Anterior cingulate cortex (tissue), 58 donors: Measurements from ENCODE around the gene DGKA.

Source experiments
- DNase-seq, 58 donors: peaks; one replicate each; lab custom pipeline; 2025; lab: John Stamatoyannopoulos, UW

The DGKA gene

DNA sequence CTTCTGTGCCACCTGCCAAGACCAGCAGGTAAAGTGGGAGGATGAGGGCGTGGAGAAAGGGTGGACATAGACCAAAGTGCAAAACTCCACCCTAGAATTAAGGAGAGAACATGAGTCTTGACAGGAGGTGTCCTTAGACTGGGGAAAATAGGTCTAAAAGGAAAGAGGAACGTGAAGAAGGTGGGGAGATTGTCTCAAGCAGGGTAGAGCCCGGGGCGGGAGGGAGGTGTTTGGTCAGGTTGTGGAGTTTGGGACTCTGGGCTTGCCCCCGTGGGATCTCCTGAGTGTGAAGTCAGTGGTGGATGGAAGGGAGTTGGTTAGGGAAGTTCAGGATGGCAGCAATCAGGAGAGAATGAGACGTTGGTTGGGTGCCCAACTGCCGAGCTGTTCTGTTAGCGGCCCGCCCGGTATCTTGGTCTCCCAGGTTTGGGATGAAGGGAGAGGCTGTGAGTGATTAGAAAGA is 386 bp downstream of the DGKA start:
- peak in 3 of 58 donors; percentile 27 to 44 (median 34) for DNase-seq

DNA sequence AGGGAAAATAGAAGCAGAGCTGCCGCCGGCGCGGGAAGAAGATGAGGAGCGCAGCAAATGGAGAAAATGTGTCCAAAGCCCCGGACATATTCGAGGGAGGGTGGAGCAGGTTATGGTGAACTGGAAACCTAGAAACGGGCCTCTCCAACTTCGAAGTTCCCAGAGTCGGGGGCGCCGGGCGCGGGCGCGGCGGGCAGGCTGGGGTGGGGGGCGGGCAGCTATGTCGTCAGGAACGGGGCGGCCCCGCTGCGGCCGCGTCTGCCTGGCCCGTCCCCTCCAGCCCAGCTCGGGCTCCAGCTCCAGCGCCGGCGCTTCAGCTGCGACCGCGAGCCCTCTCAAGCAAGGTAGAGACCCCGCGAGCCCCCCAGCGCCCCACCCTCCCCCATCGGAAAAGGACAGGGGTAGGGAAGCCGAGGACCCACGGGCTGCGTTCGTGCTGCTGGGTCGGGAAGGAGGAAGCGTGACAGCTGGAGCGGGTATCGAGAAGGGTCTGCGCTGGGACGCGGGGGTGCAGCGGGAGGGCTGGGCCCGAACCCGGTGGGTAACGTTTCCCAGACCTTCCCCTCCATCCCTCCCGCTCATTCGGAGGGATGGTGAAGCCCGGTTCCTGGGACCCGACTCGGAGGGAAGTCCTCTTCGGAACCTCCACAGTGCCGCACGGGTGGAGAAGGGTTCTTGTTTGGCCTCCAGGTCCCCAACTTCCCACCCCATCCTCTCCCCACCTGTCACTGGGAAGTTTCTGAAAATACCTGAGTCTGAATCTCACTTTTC is 1.0 kb downstream of the DGKA start:
- peak in 44 of 58 donors; percentile 5 to 71 (median 37) for DNase-seq

DNA sequence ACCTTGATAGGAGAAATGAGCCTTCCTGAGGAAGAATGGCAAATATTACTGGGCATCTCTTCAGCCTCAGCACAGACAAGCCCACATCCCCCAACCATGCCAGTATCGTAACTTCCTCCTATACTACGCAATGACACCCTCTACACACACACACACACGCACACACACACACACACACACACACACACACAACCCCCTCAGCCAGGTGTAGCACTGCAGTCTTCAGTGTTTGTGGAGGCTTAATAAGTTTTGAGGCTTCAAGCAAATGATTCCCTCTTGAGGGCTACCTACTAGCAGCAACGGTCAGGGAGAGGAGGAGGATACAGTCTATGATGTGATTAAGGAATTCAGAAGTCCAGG is 1.6 kb downstream of the DGKA start:
- peak in 2 of 58 donors; percentile 37 to 47 for DNase-seq

DNA sequence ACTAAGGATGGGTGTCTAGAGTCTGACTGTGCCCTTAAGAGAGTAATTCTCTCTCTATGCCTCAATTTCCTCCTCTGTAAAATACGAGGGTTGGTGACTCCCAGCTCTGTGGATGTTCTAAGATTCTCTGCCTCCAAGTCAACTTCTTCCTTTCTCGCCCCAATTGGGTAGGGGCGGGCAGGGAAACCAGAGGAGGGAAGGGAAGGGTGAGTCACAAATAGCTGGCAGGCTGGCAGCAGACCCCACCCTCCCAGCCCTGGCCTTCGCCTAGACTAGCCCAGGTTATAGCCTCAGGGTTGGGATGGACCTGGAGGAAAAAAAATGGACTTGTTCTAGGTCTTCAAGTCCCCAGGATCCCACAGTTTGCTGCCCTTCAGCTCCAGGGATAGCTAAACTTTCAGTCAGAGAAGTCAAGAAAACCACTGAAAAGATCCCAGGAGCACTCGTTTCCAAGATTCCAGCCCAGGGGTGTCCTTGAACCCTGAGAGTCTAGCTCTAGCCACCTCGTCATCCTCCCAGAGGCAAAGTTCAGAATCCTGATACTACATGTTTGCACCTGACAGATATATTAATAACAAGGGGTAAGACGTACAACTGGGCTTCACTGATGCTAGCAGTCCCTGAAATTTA is 2.3 kb downstream of the DGKA start:
- DNase-seq = no peak

DNA sequence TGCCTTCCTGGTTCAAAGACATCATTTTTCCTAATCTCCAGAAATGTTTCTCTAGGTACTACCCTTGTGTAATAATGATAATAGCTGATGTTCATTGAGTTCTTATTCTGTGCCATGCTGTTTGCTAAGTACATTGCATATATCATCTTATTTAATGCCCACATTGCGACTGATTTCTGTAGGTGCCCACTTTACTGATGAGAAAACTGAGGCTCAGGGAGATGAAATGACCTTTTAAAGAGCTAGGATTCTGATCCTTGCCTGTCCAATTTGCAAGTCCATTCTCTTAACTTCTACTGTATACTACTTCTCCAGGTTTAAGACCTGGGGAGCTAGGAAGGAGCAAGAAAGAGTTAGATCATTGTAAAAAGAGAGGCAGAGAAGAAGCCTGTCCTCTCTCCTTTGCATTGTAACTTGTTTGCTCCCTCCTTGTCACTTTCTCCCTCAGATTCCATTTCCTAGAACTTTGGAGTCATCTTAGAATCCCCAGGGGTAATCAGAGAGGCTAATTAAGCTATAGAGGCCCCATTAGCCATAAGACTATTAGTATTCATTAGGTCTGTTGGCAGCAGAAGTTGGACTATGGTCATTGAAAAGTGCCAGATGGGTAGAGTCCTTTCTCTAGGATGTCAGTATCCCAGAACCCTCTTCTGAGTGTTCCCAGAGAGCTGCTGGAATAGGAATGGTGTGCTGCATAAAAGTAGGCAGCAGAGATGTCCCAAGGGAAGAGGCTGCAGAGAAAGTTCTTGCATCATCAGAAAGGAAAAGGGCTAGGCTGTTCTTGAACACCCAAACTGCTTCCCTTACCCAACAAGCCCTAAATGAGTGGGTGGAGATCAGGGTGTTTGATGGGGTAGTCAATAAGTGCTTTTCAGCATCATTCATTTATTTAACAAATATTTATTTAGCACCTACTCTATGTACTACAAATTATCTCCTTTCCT is 3.1 kb downstream of the DGKA start:
- no peak for DNase-seq

DNA sequence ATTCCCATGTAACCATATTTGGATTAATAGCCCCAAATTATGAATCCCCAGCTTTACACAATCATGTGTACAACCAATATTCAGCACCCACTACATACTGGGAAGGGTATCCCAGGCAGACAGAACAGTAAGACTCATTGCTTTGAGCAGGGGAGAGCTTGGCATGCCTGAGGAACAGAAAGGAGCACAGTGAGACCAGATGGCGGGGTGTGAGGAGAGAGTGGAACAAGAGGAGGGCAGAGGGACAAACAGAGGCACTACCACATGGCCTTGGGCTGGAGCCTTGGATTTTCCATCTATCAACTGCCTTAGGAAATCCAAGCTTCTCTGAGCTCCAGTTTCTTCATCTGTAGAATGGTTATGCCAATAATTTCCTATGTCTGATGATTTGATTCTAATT is 3.8 kb downstream of the DGKA start:
- DNase-seq = no peak

DNA sequence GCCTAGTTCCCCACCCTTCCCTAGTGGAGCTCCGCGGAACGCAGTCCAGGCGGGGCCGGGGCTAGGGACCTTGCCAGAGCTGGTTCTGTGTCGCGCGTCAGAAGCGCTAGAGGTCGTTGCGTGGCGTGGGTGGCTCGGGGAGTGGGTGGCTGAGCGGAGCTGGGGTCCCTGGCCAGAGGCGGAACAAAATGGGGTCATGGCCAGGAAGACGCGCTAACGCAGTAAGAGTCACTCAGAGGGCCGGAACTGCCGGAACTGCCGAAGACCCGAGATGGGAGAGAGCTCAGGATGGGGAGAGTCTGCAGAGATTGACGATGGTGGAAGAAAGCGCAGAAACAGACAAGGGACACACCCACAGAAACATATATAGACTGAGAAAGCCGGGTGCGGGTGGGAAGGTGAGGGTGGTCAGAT is 4.8 kb downstream of the DGKA start:
- DNase-seq = peak in 9 of 58 donors; percentile 5 to 38 (median 14)

DNA sequence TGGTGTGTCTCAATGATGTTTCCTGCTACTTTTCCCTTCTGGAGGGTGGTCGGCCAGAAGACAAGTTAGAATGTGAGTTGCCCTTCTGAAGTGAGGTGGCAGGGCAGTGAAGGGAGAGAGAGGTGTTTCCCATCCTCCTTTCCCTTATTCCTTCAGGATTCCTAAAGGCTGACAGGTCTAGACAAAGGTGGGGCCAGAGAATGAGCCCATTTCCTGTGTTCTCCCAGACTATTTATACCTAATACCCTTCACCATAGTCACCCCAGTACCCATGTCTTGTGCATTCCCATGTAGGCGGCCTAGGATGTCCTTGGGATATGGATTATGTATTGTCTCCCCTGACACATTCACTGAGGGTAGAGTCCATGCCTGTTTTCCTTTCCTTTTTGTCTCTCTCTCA is 7.0 kb downstream of the DGKA start:
- no peak for DNase-seq

DNA sequence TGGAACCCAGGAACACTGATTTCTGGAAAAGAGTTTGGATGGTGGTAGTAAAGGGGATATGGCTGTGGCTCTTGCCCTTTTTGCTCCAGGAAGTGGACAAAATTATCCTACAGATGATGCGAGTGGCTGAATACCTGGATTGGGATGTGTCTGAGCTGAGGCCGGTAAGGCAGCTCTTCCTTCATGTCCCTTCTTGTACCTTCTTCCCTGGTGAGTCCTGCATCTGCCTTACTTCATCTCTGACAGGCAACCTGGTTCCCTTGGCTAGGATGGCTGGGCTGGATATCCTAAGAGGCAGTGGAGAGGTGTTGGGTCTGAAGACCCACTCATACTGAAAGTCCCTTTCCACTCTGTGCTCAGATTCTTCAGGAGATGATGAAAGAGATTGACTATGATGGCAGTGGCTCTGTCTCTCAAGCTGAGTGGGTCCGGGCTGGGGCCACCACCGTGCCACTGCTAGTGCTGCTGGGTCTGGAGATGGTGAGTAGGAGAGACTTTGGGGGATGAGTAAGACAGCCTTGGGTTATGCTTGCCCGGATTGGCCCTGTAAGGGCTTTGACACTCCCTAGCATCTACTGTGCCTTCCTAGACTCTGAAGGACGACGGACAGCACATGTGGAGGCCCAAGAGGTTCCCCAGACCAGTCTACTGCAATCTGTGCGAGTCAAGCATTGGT is 8.0 kb downstream of the DGKA start:
- DNase-seq = no peak

DNA sequence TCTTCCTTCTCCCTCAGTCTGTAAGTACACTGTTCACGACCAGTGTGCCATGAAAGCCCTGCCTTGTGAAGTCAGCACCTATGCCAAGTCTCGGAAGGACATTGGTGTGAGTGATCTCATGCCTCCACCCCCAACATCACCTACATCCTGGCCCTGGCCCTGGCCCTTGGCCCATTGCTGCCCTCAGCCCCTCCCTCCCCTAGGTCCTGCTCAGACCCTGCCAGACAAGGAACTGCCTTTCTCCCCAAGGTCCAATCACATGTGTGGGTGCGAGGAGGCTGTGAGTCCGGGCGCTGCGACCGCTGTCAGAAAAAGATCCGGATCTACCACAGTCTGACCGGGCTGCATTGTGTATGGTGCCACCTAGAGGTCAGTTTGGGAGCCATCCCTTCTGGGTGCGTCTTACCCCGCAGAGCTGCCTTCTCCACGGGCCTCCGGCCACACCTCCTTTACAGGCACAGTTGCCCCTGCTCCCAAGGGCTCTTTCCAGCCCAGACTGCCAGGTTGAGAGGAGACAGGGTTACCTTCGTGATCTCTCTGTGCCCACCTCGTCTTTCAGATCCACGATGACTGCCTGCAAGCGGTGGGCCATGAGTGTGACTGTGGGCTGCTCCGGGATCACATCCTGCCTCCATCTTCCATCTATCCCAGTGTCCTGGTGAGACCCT is 9.2 kb downstream of the DGKA start:
- peak in 56 of 58 donors; percentile 22 to 86 (median 70) for DNase-seq

DNA sequence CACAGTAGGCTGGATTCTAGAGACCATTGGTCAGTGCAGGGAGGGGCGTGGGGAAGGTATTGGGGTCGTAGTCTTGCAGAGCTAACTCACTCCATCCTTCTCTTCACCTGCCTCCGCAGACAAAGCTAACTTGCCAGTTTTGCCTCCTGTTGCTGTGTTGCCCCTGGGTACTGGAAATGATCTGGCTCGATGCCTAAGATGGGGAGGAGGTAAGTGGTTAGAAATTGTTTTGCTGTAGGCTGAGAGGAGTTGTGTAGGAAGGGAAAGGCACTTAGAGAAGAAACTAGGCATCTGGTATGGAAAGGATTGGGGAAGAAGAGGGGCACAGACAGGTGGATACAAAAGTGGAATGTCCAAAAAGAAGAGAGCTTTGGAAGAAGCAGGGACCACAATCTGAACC is 11.1 kb downstream of the DGKA start:
- peak in 2 of 58 donors; percentile 15 to 19 for DNase-seq

DNA sequence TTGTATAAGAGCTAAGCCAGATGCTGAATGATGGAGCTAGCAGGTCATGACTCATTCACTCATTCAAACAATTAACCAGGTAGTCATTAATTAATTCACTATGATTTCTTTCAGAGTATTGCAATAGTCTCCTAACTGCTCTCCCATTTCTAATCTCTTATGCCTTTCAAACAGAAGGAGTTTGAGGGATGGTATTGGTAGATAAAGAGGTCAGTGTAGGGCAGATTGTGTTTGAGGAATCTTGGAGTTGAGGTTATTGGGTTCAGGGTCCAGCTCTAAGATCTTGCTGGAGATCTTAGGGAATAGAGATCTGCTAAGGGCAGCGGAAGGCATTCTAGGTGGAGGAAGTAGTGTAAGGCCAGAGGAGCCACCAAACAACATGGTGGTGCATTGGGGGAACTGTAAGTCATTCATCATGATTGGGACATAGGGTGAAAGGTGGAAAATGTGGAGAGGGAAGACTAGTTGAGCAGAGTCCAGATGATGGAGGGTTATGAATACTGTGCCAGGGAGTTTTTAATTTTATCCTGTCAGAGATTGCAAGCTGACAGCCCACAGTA is 11.7 kb downstream of the DGKA start:
- DNase-seq = no peak

DNA sequence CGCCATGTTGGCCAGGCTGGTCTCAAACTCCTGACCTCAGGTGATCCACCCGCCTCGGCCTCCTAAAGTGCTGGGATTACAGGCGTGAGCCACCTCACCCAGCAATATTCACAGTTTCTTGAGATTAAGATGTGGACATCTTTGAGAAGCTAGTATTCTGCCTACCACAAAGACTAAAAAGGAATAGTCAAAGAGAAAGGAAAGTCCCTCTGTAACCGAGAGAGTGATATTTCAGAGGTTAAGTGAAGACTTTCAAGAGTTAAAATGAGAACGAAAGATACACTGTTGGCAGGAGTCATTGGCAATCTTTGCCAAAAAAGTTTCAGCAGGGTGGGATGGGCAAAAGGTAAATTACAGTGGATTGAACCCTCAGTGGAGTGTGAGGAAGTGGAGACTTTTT is 15.6 kb downstream of the DGKA start:
- no peak for DNase-seq

DNA sequence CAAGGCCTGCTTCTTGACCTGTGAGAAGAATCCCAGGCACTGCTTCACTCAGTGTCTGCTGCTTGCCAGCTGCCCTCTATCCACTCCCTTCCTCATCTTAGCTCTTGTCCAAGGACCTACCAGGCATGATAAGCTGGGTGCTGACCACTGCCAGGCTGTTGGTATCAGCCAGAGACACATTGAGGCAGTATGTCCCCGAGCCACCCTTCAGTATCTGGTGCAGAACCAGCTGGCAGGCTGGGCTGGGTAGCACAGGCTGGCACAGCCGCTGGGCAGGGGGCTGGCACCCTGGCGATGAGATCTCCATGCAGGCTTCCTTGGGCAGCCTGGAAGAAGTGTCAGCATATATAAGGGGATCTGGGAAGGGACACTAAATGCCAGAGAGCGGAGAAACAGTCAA is 24.4 kb downstream of the DGKA start:
- no peak for DNase-seq

DNA sequence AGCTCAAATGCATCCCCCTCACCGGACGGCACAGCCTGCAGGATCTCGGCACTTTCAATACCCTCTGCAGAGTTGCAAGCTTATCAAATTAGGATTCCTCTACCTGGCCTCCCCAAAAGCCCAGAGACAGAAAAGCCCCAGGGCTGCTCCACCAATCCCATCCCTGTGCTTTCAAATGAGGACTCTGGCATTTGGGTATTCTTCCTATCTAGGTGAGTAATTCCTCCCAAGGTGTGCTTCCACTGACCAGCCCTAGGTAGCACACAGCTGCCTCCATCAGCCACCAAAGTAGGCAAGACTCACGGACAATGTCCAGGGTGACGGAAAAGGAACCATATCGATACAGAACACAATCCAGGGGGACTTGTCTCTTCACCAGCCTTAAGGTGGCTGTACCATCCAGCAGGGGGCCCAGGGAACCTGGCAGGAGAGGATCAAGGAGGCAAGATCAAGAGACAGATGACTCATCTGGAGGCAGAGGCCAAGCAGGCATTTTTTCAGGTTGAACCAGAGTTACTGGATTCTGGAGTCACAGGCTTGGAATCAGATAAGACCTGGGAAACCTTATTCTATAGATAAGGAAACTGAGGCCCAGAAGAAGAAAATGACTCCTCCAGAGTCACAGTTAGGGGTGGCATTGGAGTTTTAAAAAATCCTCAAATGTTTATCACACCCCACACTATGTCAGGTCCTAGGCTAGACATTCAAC is 25.0 kb downstream of the DGKA start:
- DNase-seq = no peak

DNA sequence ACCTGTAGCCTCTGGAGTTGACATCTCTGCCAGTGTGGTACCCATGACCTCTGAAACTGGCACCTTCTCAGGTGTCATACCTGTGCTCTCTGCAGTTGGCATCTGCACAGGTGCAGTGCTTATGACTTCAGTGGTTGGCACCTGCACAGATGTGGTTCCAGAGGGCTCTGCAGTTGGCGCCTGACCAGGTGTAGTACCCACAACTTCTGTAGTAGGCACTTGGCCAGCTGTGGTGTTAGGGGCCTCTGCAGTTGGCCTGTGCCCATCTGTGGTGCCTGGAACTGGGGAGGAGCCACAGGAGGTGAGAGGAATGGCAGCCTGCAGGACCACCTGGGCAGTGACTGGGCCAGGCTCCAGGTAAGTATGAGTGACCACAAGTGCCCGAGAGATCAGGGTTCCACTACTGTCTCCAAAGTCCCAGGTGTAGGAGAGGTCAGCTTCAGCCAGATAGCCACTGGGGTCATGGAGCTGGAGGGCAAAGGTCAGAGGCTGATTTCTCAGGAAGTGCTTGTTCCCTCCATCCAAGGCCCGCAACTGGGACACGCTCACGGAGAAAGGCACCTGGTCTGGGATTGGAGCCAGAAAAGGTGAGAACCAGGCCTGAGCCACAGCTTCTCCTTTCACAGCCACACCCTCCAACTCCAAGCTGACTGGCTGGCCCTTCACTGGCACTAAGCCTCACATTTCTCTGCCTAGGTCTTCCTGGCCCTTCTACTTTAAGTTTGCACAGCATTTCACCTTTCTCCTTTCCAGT is 26.3 kb downstream of the DGKA start:
- DNase-seq = no peak

DNA sequence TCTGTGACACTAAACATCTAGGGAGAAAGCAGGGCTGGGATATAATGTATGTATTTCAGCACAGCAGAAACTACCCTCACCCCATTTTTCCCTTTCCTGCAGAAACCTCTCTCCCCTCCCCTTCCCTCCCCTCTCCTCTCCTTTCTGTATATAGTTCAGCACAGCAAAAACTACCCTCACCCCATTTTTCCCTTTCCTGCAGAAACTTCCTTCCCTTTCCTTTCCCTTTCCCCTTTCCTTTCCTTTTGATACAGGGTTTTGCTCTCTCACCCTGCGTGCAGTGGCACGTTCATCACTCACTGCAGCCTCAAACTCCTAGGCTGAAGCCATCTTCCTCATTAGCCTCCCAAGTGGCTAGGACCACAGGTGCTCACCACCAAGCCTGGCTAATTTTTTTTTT is 32.8 kb downstream of the DGKA start:
- DNase-seq = no peak

DNA sequence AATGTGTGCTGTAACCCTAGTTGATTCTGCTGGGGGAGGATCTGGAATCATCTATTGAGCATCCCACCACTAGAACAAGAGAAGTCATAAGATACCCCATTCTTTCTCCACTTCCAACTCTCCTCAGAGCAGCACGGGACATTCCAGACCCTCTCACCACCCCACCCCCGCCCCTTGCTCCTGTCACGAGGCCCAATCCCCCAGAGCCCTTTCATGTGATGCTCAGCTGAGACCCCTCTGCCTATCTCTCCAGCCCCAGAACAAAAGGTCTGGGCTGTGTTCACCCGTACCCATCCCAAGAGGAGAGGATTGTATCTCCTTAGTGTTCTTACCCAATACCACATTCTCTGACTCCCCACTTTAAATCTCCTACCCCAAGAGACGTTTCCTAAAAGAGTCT is 34.3 kb downstream of the DGKA start:
- no peak for DNase-seq
